Stimulated activated CD8-positive, alpha-beta memory T cell treated with anti-CD3 and anti-CD28 coated beads, Interleukin-15, amount 100 ng/mL, for 4 hours (primary cell): ENCODE measurements around the gene VAV2.
A peak's percentile ranks its signal among the peaks of the same experiment; 100 is the strongest.

ENCODE experiments used
- DNase-seq, 2 donors: peaks; one replicate each; pipeline ENCODE4 v3.0.0-alpha.2; 2020; ENCODE audit warnings: low read depth in 2 of 2

The VAV2 gene

GRCh38 chr9:133782157-133783130 is 209.7 kb downstream of the VAV2 start:
- peak; percentile 11 to 27 for DNase-seq

GRCh38 chr9:133781828-133782135 is 210.3 kb downstream of the VAV2 start:
- DNase-seq: no peak

DNA sequence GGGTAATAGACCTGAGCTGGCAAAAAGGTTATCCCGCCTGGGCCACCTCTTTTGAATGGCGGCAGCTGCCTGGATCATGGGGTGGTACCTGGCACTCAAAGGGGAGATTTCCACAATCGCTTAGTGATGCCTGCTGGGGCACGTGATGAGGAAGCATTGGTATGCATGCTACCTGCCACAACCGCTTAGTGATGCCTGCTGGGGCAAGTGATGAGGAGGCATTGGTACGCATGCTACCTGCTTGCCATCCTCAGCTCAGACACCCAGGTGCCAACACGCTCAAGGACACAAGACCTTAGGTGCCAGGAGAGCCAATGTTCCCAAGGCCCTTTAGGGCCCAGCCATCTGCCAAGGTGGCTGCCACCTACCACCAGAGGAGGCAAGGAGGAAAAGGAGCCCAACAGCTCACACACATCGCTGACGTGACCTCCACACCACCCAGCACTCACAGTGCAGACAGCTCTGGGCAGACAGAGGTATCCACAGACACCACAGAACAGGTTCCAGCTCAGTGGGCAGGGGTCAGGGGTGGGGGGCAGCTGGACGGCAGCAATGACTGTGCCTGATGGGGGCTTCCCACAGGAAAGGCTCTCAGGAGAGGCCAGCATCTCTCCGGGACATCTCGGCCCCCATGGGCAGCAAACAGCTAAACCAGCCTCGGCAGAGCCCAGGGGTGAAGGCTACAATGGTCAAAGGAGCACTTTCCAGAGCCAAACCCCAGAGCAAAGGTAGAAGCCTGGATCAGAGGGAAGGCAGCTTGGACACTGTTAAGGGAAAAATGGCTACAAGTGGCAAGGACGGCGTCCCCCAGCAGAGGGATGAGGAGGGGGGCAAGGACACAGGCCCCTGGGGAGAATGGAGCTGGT is 210.9 kb downstream of the VAV2 start:
- no peak for DNase-seq

GRCh38 chr9:133780404-133780945 is 211.6 kb downstream of the VAV2 start:
- no peak for DNase-seq

DNA sequence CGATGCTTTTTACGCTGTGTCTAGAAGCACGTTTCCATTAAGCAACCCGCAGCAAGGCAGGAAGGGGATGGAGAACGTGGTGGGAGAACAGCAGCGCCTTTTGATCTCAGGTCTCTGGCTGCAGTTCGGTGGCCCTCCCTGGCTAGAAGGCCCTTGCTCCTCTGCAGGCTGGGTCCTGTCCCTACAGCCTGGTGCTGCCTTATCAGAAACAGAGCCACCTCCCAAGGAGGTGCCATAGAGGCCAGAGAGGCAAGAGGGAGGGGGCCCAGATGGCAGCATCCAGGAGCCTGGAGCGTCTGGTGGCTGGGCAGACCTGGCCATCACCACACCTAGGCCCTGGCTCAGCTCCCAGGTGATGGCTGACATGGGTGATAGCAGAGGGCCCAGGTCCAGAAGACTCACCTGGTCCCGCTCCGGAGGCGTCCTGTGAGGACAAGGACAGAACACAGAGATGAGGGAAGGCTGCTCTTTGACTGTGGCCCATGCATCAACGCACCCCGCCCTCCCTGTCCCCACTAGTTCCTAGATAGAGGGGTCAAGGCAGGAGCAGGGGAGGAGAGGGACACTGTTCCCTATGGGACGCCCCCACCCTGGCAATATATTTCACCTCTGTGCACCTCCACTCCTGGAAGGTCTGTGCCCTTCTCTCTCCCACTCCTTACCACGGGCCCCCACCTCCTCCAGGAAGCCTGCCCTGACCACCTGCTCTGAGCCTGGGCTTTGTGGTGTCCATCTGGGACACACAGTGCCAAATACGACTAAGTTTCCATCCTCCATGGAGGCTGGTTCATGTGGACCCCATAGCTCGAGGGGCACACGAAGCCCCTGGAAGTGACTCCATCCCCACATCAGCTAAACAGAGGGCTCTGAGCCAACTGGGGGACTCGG is 212.4 kb downstream of the VAV2 start:
- no peak for DNase-seq

- no peak for DNase-seq
Measured at GRCh38 chr9:133779081-133779480, 213.0 kb downstream of the VAV2 start.

DNA sequence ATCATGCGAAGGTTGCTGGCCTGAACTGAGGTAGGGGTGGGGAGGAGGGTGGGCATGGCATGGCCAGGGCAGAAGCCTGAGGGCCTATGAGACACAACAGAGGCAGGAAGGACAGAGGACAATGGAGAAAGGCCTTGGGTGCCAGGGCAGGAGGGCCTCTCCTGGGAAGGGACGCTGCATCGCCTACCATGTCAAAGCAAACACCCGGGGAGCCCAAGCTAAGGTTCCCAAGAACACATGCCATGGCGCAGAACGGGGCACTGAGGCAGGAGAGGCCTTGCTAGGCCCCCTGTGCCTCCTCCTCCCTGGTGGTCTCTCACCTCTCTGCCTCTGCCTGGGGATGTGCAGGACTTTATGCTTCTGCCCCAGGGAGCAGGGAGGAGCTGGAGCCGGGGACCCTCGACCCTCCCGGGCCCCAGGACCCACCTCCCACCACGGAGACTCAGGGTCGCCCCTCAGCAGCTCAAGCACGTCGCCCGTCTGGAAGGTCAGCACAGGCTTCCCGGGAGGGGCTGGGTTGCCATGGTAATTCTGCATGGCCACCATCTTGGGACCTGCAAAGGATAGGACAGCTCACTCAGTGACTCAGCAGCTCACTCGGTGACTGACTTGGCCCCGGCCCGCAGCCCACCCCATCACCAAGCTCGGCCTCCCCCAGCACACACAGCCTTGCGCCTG is 213.6 kb downstream of the VAV2 start:
- DNase-seq: no peak

DNA sequence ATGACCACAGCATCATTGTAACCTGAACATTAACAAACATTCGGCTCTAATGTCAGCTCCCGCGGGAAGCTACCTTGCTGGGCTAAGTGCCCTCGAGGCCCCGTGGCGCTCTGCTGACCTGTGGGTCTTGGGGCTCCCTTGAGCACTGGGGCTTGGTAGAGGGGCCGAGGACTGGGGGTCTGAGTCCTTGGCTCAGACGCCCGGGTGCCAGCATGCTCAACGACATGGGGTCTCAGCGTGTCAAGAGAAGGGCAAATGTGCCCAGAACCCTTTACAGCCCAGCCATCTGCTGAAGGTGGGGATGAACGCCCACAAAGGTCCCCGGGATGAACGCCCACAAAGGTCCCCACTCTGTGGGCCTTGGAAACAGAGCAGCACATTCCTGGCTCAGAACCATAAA is 214.3 kb downstream of the VAV2 start:
- no peak for DNase-seq

GRCh38 chr9:133777068-133777791 is 214.9 kb downstream of the VAV2 start:
- DNase-seq: no peak

GRCh38 chr9:133775951-133776905 is 215.9 kb downstream of the VAV2 start:
- no peak for DNase-seq

- no peak for DNase-seq
Measured at GRCh38 chr9:133775291-133775690, 216.8 kb downstream of the VAV2 start.

DNA sequence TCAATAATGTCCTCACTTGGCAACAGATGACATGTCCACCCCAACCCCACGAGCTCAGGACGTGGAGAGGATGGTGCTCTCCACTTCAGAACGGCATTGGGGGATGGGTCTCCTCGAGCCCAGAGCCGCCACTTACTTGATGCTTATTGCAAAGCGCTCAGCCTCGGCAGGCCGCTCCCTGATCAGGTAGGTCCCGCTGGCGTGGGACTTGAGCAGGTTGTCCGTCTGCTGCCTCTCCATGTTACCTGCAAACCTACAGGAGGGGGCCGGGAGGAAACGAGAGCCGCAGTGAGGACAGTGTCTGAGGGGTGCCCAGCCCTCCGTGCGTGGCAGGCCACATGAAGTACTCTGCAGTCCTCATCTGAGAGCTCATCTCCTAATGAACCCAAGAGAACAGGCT is 217.3 kb downstream of the VAV2 start:
- DNase-seq: no peak

- DNase-seq: no peak
Measured at GRCh38 chr9:133773889-133774655, 218.1 kb downstream of the VAV2 start.

- DNase-seq: no peak
Measured at GRCh38 chr9:133772581-133772980, 219.5 kb downstream of the VAV2 start.

- no peak for DNase-seq
Measured at GRCh38 chr9:133771486-133772482, 220.3 kb downstream of the VAV2 start.

GRCh38 chr9:133770076-133770777 is 221.9 kb downstream of the VAV2 start:
- no peak for DNase-seq
